NOMO-1 (cell line): ENCODE measurements around the gene GRK1.
"Not testable (repeated sequence)": the region's sequence is repeated elsewhere in the genome, so short reads cannot be mapped to it uniquely, and the experiment has no call there.

Experiments used
- DNase-seq, 2 experiments: peaks; one replicate each; lab custom pipeline; 2025; ENCODE audit not compliant: unreplicated experiment in 2 of 2; lab: John Stamatoyannopoulos, UW

Gene GRK1

GRCh38 chr13:113740286-113740556 is 73.2 kb downstream of the GRK1 start:
- DNase-seq = no peak

DNA sequence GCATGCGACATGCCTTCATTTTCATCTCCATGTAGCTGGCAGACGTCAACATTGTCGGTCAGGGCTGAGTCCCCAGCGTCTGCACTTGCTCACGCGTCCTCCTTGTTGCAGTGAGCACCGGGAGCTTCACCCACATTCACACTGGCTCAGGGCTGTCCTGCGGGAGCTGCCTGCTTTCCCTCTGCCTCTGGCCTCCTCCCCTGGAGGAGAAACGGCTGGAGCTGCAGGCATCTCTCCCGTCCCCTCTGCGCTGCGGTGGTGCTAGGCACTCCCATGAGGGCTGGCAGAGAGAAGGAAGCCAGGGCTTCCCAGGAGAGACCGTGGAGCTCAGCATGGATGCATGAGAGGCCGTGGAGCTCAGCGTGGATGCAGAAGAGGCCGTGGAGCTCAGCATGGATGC is 73.6 kb downstream of the GRK1 start:
- no peak for DNase-seq

- DNase-seq = peak; percentile 76 to 83
These were observed 74.2 kb downstream of the GRK1 start for GRCh38 chr13:113741191-113741668.

- DNase-seq = peak; percentile 77 to 85
These were observed 75.0 kb downstream of the GRK1 start for GRCh38 chr13:113742000-113742441.

- peak in 1 of 2 experiments; percentile 37 for DNase-seq
These were observed 75.6 kb downstream of the GRK1 start for GRCh38 chr13:113742445-113743120.

DNA sequence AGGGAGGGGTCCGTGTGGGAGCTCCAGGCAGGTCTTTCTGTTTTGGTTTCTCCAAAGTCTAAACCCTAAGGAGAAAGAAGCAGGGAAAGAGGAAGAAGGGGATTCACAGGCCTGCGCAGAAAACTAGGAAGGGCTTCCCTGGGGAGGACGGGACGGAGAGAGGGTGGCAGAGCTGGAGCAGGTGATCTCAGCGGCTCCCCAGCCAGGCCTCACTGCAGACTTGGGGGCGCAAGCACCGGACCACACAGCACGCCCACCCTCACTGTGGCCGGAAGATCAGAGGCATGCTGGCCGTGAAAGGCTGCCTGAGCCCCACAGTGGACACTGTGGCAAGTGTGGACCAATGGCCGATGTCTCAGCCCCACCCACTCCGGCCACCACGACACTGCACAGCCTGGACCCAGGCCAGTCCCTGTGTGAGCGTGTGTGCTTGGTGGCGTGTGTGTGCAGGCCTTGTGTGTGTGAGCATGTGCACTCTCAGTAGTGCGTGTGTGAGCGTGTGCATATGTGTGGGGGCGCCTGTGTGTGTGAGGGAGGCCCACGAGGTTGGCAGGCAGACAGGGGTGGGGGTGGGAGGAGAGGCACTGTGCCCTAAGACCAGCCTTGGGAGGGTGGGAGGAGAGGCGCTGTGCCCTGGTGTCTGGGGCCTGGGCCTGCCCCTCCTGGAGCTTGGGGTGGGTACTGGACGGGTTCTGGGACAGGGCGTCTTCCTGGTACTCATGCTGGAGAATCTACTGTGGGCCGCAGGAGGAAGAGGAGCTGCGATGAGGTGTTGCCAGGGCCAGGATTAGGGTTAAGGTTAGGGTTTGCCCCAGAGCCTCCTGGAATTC is 76.6 kb downstream of the GRK1 start:
- DNase-seq = no peak

GRCh38 chr13:113744197-113745000 is 77.4 kb downstream of the GRK1 start:
- no peak for DNase-seq

DNA sequence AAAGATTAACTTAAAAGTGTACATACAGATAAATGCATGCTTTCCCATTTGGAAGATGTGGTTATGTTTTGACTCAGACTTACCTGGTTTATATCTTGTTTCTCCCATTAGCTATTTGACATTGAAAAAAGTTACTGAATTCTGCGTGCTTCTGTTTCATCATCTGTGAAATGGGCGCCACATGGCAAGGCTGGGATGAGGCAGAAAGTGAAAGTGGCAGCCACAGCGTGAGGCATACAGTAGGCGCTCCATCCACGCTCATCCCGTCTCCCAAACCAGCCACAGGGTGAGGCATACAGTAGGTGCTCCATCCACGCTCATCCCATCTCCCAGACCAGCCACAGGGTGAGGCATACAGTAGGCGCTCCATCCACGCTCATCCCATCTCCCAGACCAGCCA is 78.0 kb downstream of the GRK1 start:
- no peak for DNase-seq

- not testable (repeated sequence) for DNase-seq
These were observed 78.6 kb downstream of the GRK1 start for GRCh38 chr13:113745500-113746142.

DNA sequence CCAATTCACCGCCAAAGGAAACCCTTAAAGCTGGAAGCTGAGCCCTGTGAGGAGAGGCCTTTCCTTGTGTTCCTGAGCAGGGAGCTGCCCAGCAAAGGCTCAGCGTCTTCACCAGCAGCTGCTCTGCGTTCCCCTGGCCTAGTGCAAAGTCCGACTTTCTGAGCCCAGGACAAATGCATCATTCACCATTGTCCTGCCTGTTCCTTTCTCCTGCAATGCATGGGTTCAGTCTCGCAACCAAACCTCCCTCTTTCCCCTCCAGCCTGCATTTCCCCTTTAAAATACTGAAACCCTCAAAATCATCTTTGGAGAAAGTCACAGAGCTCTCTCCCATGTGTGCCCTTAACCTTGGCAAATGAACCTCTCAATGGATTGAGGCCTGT is 79.1 kb downstream of the GRK1 start:
- no peak for DNase-seq

DNA sequence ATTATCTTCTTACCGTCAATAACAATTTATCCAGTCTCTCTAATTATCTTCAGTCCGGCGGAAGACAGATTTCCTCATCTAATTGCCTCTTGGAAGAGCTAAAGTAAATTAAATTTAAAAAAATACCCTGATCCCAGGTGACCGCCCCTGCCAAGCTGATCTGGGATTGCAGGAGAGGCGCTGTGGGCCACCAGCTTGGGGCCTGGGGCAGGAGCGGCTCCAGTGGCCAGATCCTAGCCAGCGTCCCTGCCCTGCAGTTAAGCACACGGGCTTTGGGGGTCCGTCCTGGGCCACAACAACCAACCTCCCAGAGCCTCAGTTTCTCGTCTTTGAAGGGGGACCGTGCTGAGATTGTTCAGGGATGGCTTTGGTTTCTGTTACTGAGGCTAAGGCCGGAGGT is 79.7 kb downstream of the GRK1 start:
- no peak for DNase-seq

DNA sequence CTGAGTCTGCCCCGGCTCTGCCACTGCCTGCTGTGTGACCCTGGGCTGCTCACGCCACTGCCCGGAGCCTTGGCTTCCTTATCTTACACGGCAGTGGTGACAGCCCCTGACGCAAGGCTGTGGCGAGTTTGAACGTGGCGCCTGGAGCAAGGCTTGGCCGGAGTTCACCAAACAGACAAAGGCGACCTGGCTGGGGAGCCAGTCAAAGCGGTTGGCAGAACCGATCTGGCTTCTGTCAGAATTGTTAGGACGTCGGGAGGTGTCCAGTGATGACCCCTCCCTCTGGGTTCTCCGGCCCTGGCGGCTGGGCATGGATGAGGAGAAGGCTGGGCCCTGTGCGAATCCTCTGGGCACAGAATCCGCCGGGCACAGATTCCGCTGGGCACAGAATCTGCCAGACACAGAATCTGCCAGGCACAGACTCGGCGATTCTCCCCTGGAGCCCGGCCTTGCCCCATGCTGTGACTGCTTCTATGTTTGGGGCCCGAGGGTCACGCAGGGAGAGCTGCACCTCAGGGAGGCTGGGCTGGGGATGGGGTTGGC is 80.3 kb downstream of the GRK1 start:
- no peak for DNase-seq

GRCh38 chr13:113748101-113748861 is 81.3 kb downstream of the GRK1 start:
- no peak for DNase-seq

DNA sequence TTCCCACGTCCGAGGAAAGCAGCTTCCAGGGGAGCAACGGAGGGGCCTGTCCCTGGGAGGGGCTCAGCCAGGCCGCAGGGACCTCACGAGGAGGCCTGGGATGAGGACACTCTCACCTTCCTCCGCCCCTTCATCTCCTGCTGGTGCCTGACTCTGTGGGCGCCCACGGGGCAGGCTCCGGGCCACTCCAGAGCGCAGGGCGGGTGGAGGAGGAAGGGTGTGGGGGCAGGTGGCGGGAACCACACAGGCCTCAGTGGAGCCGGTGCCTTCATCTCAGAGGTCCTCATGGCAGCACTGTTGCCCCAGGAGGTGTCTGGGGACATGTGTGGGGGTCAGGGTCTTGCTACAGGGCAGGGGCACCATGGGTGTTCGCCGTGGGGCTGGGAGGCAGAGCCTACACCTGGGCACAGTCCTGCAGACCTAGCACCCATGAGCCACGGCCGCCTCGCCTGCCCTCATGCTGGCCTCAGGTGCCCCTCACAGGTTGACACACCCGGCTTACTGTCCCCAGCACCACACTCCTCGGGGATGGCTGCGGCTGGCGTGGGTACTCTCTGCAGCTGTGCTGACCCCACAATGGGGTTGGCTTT is 81.9 kb downstream of the GRK1 start:
- DNase-seq = no peak

GRCh38 chr13:113749507-113749906 is 82.5 kb downstream of the GRK1 start:
- no peak for DNase-seq

GRCh38 chr13:113749967-113750366 is 82.9 kb downstream of the GRK1 start:
- DNase-seq = no peak

DNA sequence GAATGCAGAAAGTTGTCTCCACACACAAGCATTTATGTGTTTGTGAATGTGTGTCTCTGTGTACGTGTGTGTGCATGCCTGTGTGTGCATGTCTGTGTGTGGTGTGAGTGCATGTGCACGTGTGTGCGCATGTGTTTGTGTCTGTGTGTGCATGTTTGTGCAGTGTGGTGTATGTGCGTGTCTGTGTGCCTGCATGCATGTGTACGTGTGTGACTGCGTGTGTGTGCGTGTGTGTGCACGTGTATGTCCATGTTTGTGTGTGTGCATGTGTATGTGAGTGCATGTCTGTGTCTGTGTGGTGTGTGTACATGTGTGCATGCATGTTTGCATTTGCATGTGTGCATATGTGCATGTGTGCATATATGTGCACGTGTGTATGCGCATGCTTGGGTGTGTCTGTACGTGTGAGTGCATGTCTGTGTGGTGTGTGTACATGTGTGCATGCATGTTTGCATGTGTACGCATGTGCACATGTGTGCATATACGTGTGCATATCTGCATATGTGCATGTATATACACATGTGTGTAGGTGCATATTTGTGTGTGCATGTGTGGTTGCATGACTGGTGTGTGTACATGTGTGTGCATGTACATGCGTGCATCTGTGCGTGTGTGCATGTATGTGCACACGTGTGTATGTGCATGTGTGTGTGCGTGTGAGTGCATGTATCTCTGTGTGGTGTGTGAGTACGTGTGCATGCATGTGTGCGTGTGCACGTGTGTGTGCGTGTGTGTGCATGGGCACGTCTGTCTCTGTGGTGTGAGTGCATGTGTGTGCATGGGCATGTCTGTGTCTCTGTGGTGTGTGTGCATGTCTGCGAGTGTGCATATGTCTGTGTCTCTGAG is 83.8 kb downstream of the GRK1 start:
- no peak for DNase-seq

GRCh38 chr13:113751491-113751890 is 84.5 kb downstream of the GRK1 start:
- no peak for DNase-seq
